Stimulated activated effector memory CD8-positive, alpha-beta T cell treated with anti-CD3 and anti-CD28 coated beads, Interleukin-12 subunit alpha, Interleukin-12 subunit beta, amount 100 ng/mL, for 72 hours (primary cell): ENCODE measurements around the gene SMARCE1.

ENCODE experiments used
- ATAC-seq: fragments of 150-1000 bp; cut with Tn5 transposase; 2 replicates; pipeline ENCODE4 v1.10.0; 2021
- DNase-seq, 2 donors: peaks; one replicate each; pipeline ENCODE4 v3.0.0; 2021 to 2022; ENCODE audit warnings: low spot score in 2 of 2
- H3K27ac Mint-ChIP-seq: one replicate; pipeline ENCODE4 v1.8.0; 2022; ENCODE audit warnings: mild to moderate bottlenecking, mixed read lengths
- H3K36me3 Mint-ChIP-seq: one replicate; pipeline ENCODE4 v1.8.0; 2022; ENCODE audit warnings: mild to moderate bottlenecking, mixed read lengths
- H3K4me1 Mint-ChIP-seq: one replicate; pipeline ENCODE4 v1.8.0; 2022; ENCODE audit warnings: mixed read lengths
- H3K4me3 Mint-ChIP-seq: one replicate; pipeline ENCODE4 v1.8.0; 2022; ENCODE audit warnings: mild to moderate bottlenecking, mixed read lengths
- H3K9me3 Mint-ChIP-seq: one replicate; pipeline ENCODE4 v1.8.0; 2022; ENCODE audit warnings: mixed read lengths

SMARCE1 gene

GRCh38 chr17:40607641-40608040 lies 40.0 kb downstream of the SMARCE1 start:
- DNase-seq (no peak), ATAC-seq (peak; percentile 48)
- H3K36me3 Mint-ChIP-seq, result peaks cover 5% of the 10 kb centered on the region
- peaks cover 91% of the 10 kb centered on the region for H3K4me1 Mint-ChIP-seq
- H3K9me3 Mint-ChIP-seq, result no peaks in the 10 kb centered on the region
- peak overlapping the region; percentile 92 for H3K27ac Mint-ChIP-seq
- H3K4me3 Mint-ChIP-seq, result peak overlapping the region; percentile 53

GRCh38 chr17:40606548-40607353 lies 40.9 kb downstream of the SMARCE1 start:
- peaks cover 92% of the 10 kb centered on the region for H3K4me1 Mint-ChIP-seq
- ATAC-seq, result no peak
- peak overlapping the region; percentile 53 for H3K4me3 Mint-ChIP-seq
- peak overlapping the region; percentile 92 for H3K27ac Mint-ChIP-seq
- DNase-seq, result no peak
- H3K36me3 Mint-ChIP-seq, result peaks cover 8% of the 10 kb centered on the region
- no peaks in the 10 kb centered on the region for H3K9me3 Mint-ChIP-seq

GRCh38 chr17:40605306-40605705 lies 42.3 kb downstream of the SMARCE1 start:
- peak; percentile 85 for ATAC-seq
- Mint-ChIP-seq H3K4me1 (peaks cover 84% of the 10 kb centered on the region), H3K36me3 (peaks cover 8% of the 10 kb centered on the region), H3K4me3 (peak overlapping the region; percentile 43), H3K9me3 (no peaks in the 10 kb centered on the region), H3K27ac (peak overlapping the region; percentile 79)
- peak in 1 of 2 donors; percentile 75 for DNase-seq

GRCh38 chr17:40604327-40605080 lies 43.1 kb downstream of the SMARCE1 start:
- Mint-ChIP-seq H3K27ac (peak overlapping the region; percentile 79), H3K4me3 (peak overlapping the region; percentile 43), H3K36me3 (peaks cover 8% of the 10 kb centered on the region), H3K9me3 (no peaks in the 10 kb centered on the region), H3K4me1 (peaks cover 82% of the 10 kb centered on the region)
- peak in 1 of 2 donors; percentile 43 for DNase-seq
- no peak for ATAC-seq

GRCh38 chr17:40602445-40603443 lies 44.9 kb downstream of the SMARCE1 start:
- ATAC-seq (peak; percentile 38), DNase-seq (peak in 1 of 2 donors; percentile 80)
- peaks cover 24% of the 10 kb centered on the region for H3K36me3 Mint-ChIP-seq
- peak overlapping the region; percentile 57 for H3K4me3 Mint-ChIP-seq
- peaks cover 82% of the 10 kb centered on the region for H3K4me1 Mint-ChIP-seq
- no peaks in the 10 kb centered on the region for H3K9me3 Mint-ChIP-seq
- peak overlapping the region; percentile 88 for H3K27ac Mint-ChIP-seq

- DNase-seq, result no peak
- no peak for ATAC-seq
- H3K4me3 Mint-ChIP-seq, result no peak overlapping the region
- H3K4me1 Mint-ChIP-seq, result peaks cover 84% of the 10 kb centered on the region
- H3K27ac Mint-ChIP-seq, result peak overlapping the region; percentile 94
- H3K36me3 Mint-ChIP-seq, result peaks cover 24% of the 10 kb centered on the region
- H3K9me3 Mint-ChIP-seq, result no peaks in the 10 kb centered on the region
These were observed 47.1 kb downstream of the SMARCE1 start for GRCh38 chr17:40600486-40601046.

GRCh38 chr17:40599468-40599763 lies 48.2 kb downstream of the SMARCE1 start:
- H3K27ac Mint-ChIP-seq, result peak overlapping the region; percentile 94
- DNase-seq (no peak), ATAC-seq (no peak)
- H3K4me3 Mint-ChIP-seq, result peak overlapping the region; percentile 65
- H3K9me3 Mint-ChIP-seq, result no peaks in the 10 kb centered on the region
- H3K4me1 Mint-ChIP-seq, result peaks cover 76% of the 10 kb centered on the region
- H3K36me3 Mint-ChIP-seq, result peaks cover 24% of the 10 kb centered on the region

GRCh38 chr17:40598619-40599467 lies 48.8 kb downstream of the SMARCE1 start:
- Mint-ChIP-seq H3K9me3 (no peaks in the 10 kb centered on the region), H3K27ac (peak overlapping the region; percentile 94)

GRCh38 chr17:40598301-40598618 lies 49.4 kb downstream of the SMARCE1 start:
- Mint-ChIP-seq H3K9me3 (no peaks in the 10 kb centered on the region), H3K4me3 (peak overlapping the region; percentile 65), H3K4me1 (peaks cover 68% of the 10 kb centered on the region), H3K36me3 (peaks cover 24% of the 10 kb centered on the region), H3K27ac (peak overlapping the region; percentile 94)
- ATAC-seq (no peak), DNase-seq (no peak)

More at GRCh38 chr17:40598619-40599467, 48.8 kb downstream of the SMARCE1 start:
- Mint-ChIP-seq H3K36me3 (peaks cover 24% of the 10 kb centered on the region), H3K4me1 (peaks cover 70% of the 10 kb centered on the region), H3K4me3 (peak overlapping the region; percentile 65)
- ATAC-seq, result peak; percentile 82
- DNase-seq, result peak in 1 of 2 donors; percentile 80

GRCh38 chr17:40597556-40598300 lies 49.9 kb downstream of the SMARCE1 start:
- ATAC-seq (no peak), DNase-seq (peak in 1 of 2 donors; percentile 49)
- H3K27ac Mint-ChIP-seq, result peak overlapping the region; percentile 94
- peaks cover 63% of the 10 kb centered on the region for H3K4me1 Mint-ChIP-seq
- peak overlapping the region; percentile 65 for H3K4me3 Mint-ChIP-seq
- H3K36me3 Mint-ChIP-seq, result peaks cover 20% of the 10 kb centered on the region
- H3K9me3 Mint-ChIP-seq, result no peaks in the 10 kb centered on the region

GRCh38 chr17:40597156-40597555 lies 50.5 kb downstream of the SMARCE1 start:
- Mint-ChIP-seq H3K27ac (peak overlapping the region; percentile 67), H3K4me3 (no peak overlapping the region), H3K4me1 (peaks cover 57% of the 10 kb centered on the region), H3K9me3 (no peaks in the 10 kb centered on the region), H3K36me3 (peaks cover 16% of the 10 kb centered on the region)
- DNase-seq, result no peak
- ATAC-seq, result no peak

- DNase-seq, result peak in 1 of 2 donors; percentile 49
- Mint-ChIP-seq H3K4me3 (no peak overlapping the region), H3K27ac (peak overlapping the region; percentile 67), H3K9me3 (no peaks in the 10 kb centered on the region), H3K4me1 (peaks cover 54% of the 10 kb centered on the region), H3K36me3 (peaks cover 16% of the 10 kb centered on the region)
- peak; percentile 66 for ATAC-seq
These were observed 51.2 kb downstream of the SMARCE1 start for GRCh38 chr17:40596261-40596919.

- H3K27ac Mint-ChIP-seq, result no peak overlapping the region
- peaks cover 30% of the 10 kb centered on the region for H3K4me1 Mint-ChIP-seq
- H3K9me3 Mint-ChIP-seq, result peaks cover 3% of the 10 kb centered on the region
- DNase-seq, result no peak
- ATAC-seq, result no peak
- H3K4me3 Mint-ChIP-seq, result no peak overlapping the region
- H3K36me3 Mint-ChIP-seq, result no peaks in the 10 kb centered on the region
These were observed 56.9 kb downstream of the SMARCE1 start for GRCh38 chr17:40590742-40591141.
